Smooth muscle cell of the brain vasculature (primary cell): ENCODE results near the gene SUSD4.

Experiments used
- DNase-seq: peaks from one replicate; pipeline ENCODE4 v3.0.0-alpha.2; 2012; ENCODE audit warnings: low read depth, low spot score

Gene SUSD4

GRCh38 chr1:223363057-223363855 lies 720 bp downstream of the SUSD4 start:
- DNase-seq = no peak

- no peak for DNase-seq
Measured at GRCh38 chr1:223358826-223359225, 5.2 kb downstream of the SUSD4 start.

- DNase-seq = no peak
Measured at GRCh38 chr1:223355699-223356098, 8.3 kb downstream of the SUSD4 start.

GRCh38 chr1:223353939-223354338 lies 10.0 kb downstream of the SUSD4 start:
- DNase-seq = no peak

GRCh38 chr1:223352944-223353343 lies 11.0 kb downstream of the SUSD4 start:
- DNase-seq = no peak

- no peak for DNase-seq
Measured at GRCh38 chr1:223350361-223350908, 13.5 kb downstream of the SUSD4 start.

GRCh38 chr1:223349241-223349640 lies 14.7 kb downstream of the SUSD4 start:
- DNase-seq = no peak

- no peak for DNase-seq
Measured at GRCh38 chr1:223348439-223348838, 15.5 kb downstream of the SUSD4 start.

- DNase-seq = no peak
Measured at GRCh38 chr1:223347583-223347982, 16.4 kb downstream of the SUSD4 start.

- DNase-seq = no peak
Measured at GRCh38 chr1:223346311-223346710, 17.7 kb downstream of the SUSD4 start.

- DNase-seq = no peak
Measured at GRCh38 chr1:223345720-223346119, 18.3 kb downstream of the SUSD4 start.

- no peak for DNase-seq
Measured at GRCh38 chr1:223344491-223344890, 19.5 kb downstream of the SUSD4 start.

- DNase-seq = no peak
Measured at GRCh38 chr1:223343692-223344091, 20.3 kb downstream of the SUSD4 start.

GRCh38 chr1:223341121-223341520 lies 22.9 kb downstream of the SUSD4 start:
- no peak for DNase-seq

GRCh38 chr1:223340637-223341036 lies 23.3 kb downstream of the SUSD4 start:
- no peak for DNase-seq

GRCh38 chr1:223339861-223340260 lies 24.1 kb downstream of the SUSD4 start:
- no peak for DNase-seq

- no peak for DNase-seq
Measured at GRCh38 chr1:223338811-223339746, 24.9 kb downstream of the SUSD4 start.

GRCh38 chr1:223337174-223337869 lies 26.7 kb downstream of the SUSD4 start:
- DNase-seq = no peak

GRCh38 chr1:223334156-223334555 lies 29.8 kb downstream of the SUSD4 start:
- no peak for DNase-seq

GRCh38 chr1:223332997-223333396 lies 31.0 kb downstream of the SUSD4 start:
- no peak for DNase-seq

GRCh38 chr1:223331929-223332328 lies 32.0 kb downstream of the SUSD4 start:
- no peak for DNase-seq

GRCh38 chr1:223331301-223331700 lies 32.7 kb downstream of the SUSD4 start:
- DNase-seq = no peak
